HepG2 (cell line): ENCODE data around the gene ADARB2. TPM values are rescaled to one million over a fixed set of nuclear protein-coding genes. Genes with fewer than 3 reads are reported as not detected.
"Not testable (repeated sequence)": the region's sequence is repeated elsewhere in the genome, so short reads cannot be mapped to it uniquely, and the experiment has no call there.

Source experiments
- ATAC-seq: fragments of 200-7000 bp; cut with Tn5 transposase; 3 replicates; pipeline ENCODE4 v1.9.1; 2020; ENCODE audit warnings: mild to moderate bottlenecking, moderate library complexity
- BruUV-seq: library from RNA; stranded (reverse); fragments of 400-500 nt; replicated peaks from 2 replicates; lab custom pipeline; 2021; lab: Mats Ljungman, UMichigan
- CTCF ChIA-PET: fragments of 300-600 bp; formaldehyde crosslinking; extraction: SDS; loops from one replicate; lab custom pipeline; 2021; ENCODE audit warnings: low total read pairs, inconsistent platforms, low intra/inter-chr PET ratio; lab: Yijun Ruan, JAX
- POLR2A ChIA-PET: fragments of 350-600 bp; sonication (Branson Sonifier 250); formaldehyde crosslinking; loops from one replicate; lab custom pipeline; 2020; ENCODE audit warnings: antibody characterized with exemption, inconsistent platforms; lab: Yijun Ruan, JAX
- DNase-seq: peaks from one replicate; pipeline ENCODE4 v3.0.0-alpha.2; 2015; ENCODE audit warnings: low spot score
- FAIRE-seq: peaks from 3 replicates; lab custom pipeline; 2011; peaks lifted over from hg19 to GRCh38; lab: Jason Lieb, UNC
- H2AFZ ChIP-seq: one replicate; pipeline ENCODE4 v1.6.1; 2011; ENCODE audit warnings: low read length, inconsistent platforms
- H3K27ac ChIP-seq: fragments of 300-600 bp; 3 replicates; pipeline ENCODE4 v1.8.0; 2011; ENCODE audit warnings: mixed run types, mild to moderate bottlenecking, mixed read lengths, low read length, inconsistent platforms; ENCODE audit not compliant: insufficient read depth; ENCODE audit errors: extremely low read length
- H3K27me3 ChIP-seq, 2 experiments: fragments of 200-600 bp in 1 of 2; 2 replicates in 1 of 2; 3 replicates in 1 of 2; pipeline versions ENCODE4 v1.6.0 to v1.8.0; 2011; ENCODE audit warnings: low read length in 2 of 2, mild to moderate bottlenecking in 2 of 2, moderate library complexity in 2 of 2, inconsistent platforms in 1 of 2; ENCODE audit not compliant: insufficient read depth in 2 of 2, control insufficient read depth in 1 of 2
- H3K36me3 ChIP-seq, 2 experiments: fragments of 200-600 bp in 1 of 2; replicated peaks in 1 of 2; 2 replicates in 1 of 2; 3 replicates in 1 of 2; pipeline versions ENCODE4 v1.5.1 to v1.8.0; 2011; ENCODE audit warnings: low read length in 2 of 2, inconsistent platforms in 1 of 2; ENCODE audit not compliant: insufficient read depth in 2 of 2, control insufficient read depth in 1 of 2
- H3K4me1 ChIP-seq: 2 replicates; pipeline ENCODE4 v1.5.1; 2012; ENCODE audit warnings: low read length, inconsistent platforms; ENCODE audit not compliant: insufficient read depth
- H3K4me2 ChIP-seq: 2 replicates; pipeline ENCODE4 v1.6.0; 2011; ENCODE audit warnings: low read depth, low read length, inconsistent platforms
- H3K4me3 ChIP-seq, 3 experiments: fragments of 200-600 bp in 1 of 3; sonication (generic), shearing (Covaris generic) in 1 of 3; replicated peaks in 1 of 3; 2 replicates each; pipeline ENCODE4 v1.5.1; 2011 to 2016; ENCODE audit warnings: low read length in 3 of 3, inconsistent platforms in 2 of 3, low read depth in 2 of 3, mild to moderate bottlenecking in 2 of 3, control low read depth in 1 of 3, mixed read lengths in 1 of 3; ENCODE audit not compliant: insufficient read depth in 1 of 3
- H3K79me2 ChIP-seq: one replicate; pipeline ENCODE4 v1.6.1; 2011; ENCODE audit warnings: low read length, inconsistent platforms; ENCODE audit not compliant: insufficient read depth
- H3K9ac ChIP-seq: 2 replicates; pipeline ENCODE4 v1.6.0; 2011; ENCODE audit warnings: mild to moderate bottlenecking, low read depth, low read length, inconsistent platforms; ENCODE audit not compliant: insufficient read depth
- H3K9me3 ChIP-seq: 2 replicates; pipeline ENCODE4 v1.5.1; 2012; ENCODE audit warnings: mild to moderate bottlenecking, low read length
- H4K20me1 ChIP-seq: 2 replicates; pipeline ENCODE4 v1.6.0; 2011; ENCODE audit warnings: inconsistent platforms, mild to moderate bottlenecking, low read length, moderate library complexity; ENCODE audit not compliant: insufficient read depth
- GATAD1 ChIP-seq: IDR thresholded peaks from 2 replicates; pipeline ENCODE4 v1.6.1; 2016; ENCODE audit warnings: missing genetic modification reagents, missing compliant biosample characterization
- SMAD9 ChIP-seq: sonication (generic); formaldehyde crosslinking; IDR thresholded peaks from 2 replicates; pipeline ENCODE4 v1.5.1; 2020; ENCODE audit warnings: mild to moderate bottlenecking, missing genetic modification reagents
- ZNF83 ChIP-seq: sonication (generic); formaldehyde crosslinking; IDR thresholded peaks from 2 replicates; pipeline ENCODE4 v1.4.0; 2020; ENCODE audit warnings: missing genetic modification reagents, mild to moderate bottlenecking, borderline replicate concordance
- WGBS: methylation state at CpG from one replicate; pipeline ENCODE4 v1.1.6; 2017; ENCODE audit warnings: low lambda C conversion rate; 5-methylcytosine and 5-hydroxymethylcytosine counted together
- in situ Hi-C: cut with HindIII; loops from 2 replicates; pipeline ENCODE4 v1.10.0; 2017; ENCODE audit warnings: low pct_unique_long_range_greater_than_20kb; ENCODE audit not compliant: extremely low pct_ligation_motif_present
- intact Hi-C: fragments of 100-400 bp; cut with micrococcal nuclease; formaldehyde crosslinking; loops from one replicate; pipeline ENCODE4 v1.10.0; 2022; ENCODE audit not compliant: unreplicated experiment
- polyA plus RNA-seq, 8 experiments: library from polyadenylated mRNA; depleted of rRNA in 3 of 8; stranded (reverse) in 7 of 8; unstranded in 1 of 8; fragments of >200 nt; fragmentation: Illumina TruSeq in 4 of 8; extraction: Trizol in 4 of 8; gene quantifications; 2 replicates each; pipeline versions ENCODE4 v1.2.1 to v1.2.3, GENCODE V29; 2011 to 2016; ENCODE audit warnings: low read depth in 4 of 8, missing spikeins in 1 of 8, mixed read lengths in 1 of 8; ENCODE audit not compliant: insufficient read depth in 1 of 8
- total RNA-seq, 5 experiments: library from RNA; depleted of rRNA; stranded (reverse); fragments of >200 nt; fragmentation: Illumina TruSeq; extraction: Trizol; gene quantifications; 2 replicates each; pipeline ENCODE4 v1.2.3, GENCODE V29; 2016; ENCODE audit warnings: low read depth in 1 of 5
- TF ChIP-seq, protein P1 (sequence below): sonication (generic); formaldehyde crosslinking; IDR thresholded peaks from 2 replicates; pipeline ENCODE4 v1.8.0; 2022; ENCODE audit warnings: missing genetic modification reagents, mild to moderate bottlenecking, inconsistent platforms, borderline replicate concordance

Gene ADARB2
- total and polyA plus RNA-seq, 2 of the 13 experiments (the other 11 are each of a cell fraction or from before 2014, with no cell fraction given) = not detected

DNA sequence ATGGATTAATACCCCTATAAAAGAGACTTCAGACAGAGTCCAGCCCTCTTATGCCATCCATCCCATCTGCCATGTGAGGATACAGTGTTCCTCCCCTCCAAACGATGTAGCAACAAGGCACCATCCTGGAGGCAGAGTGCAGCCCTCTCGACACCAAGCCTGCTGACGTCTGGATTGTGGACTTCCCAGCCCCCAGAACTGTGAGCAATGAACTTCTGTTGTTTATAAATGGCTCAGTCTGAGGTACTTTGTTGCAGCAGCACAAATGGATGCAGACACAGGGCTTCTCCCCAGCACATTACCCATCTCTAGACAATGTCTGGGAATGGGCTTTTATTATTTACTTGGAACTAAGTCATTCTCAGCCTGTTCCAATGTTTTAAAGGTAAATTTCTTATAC lies 485.6 kb downstream of the ADARB2 start (continued):
- no peak for TF ChIP-seq ZNF83
- TF ChIP-seq SMAD9 (CRISPR knock-in tag) = no peak
- TF ChIP-seq, all 625 proteins: peak for 0

DNA sequence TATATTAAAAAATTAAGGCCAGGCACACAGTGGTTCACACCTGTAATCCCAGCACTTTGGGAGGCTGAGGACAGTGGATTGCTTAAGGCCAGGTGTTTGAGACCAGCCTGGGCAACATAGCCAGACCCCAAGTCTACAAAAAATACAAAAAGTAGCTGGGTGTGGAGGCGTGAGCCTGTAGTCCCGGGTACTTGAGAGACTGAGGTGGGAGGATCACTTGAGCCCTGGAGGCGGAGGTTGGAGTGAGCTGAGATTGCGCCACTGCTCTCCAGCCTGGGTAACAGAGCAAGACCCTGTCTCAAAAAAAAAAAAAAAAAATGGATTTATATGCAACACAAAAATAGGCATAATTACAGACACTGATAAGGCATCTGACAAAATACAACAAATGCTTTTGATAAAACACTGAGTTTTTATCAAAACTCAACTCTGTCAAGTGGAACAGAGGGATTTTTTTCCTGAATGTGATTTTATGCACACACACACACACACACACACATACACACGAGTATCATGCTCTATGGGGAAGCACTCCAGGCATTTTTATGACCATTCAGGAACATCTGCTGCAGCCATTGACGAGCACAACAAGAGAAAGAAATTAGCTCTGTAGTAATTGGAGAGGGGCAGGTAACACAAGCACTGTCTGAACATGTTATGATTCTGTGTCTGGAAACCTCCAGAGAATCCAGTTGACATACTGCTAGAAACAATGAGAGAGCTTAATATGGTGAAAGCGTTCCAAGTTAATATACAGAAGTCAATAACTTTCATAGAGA lies 488.0 kb downstream of the ADARB2 start:
- H3K9ac ChIP-seq = no peak overlapping the region
- ChIA-PET CTCF (no interaction called here), POLR2A (no interaction called here)
- H3K79me2 ChIP-seq = no peaks in the 10 kb centered on the region
- no TSS peak for BruUV-seq
- no peak overlapping the region for H3K4me3 ChIP-seq
- H3K27me3 ChIP-seq = peaks cover 0 to 27% of the 10 kb centered on the region in 2 experiments; a peak in 4 of 5 replicates
- no peak overlapping the region for H3K27ac ChIP-seq
- H3K9me3 ChIP-seq = no peaks in the 10 kb centered on the region
- WGBS = 22% methylated on average over 7 of the region's 7 CpGs
- H4K20me1 ChIP-seq = no peaks in the 10 kb centered on the region
- no peaks in the 10 kb centered on the region for H3K4me1 ChIP-seq
- no peaks in the 10 kb centered on the region for H3K36me3 ChIP-seq
- intact Hi-C loops (no loop called here), in situ Hi-C loops (no loop called here)
- H2AFZ ChIP-seq = no peak overlapping the region
- ATAC-seq (no peak), DNase-seq (no peak)
- no peak overlapping the region for H3K4me2 ChIP-seq
- TF ChIP-seq, protein P1, sequence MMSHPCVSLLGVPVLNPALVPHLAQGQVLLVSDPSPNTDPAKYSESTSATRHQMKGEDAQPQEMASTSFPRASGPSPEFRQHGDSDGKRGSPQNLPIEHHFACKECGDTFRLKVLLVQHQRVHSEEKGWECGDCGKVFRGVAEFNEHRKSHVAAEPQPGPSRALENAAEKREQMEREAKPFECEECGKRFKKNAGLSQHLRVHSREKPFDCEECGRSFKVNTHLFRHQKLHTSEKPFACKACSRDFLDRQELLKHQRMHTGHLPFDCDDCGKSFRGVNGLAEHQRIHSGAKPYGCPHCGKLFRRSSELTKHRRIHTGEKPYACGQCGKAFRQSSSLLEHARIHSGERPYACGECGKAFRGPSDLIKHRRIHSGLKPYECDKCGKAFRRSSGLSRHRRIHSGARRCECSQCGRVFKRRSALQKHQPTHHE = no peak
- TF ChIP-seq GATAD1 = no peak
- TF ChIP-seq, all 625 proteins: peak for 0
- no peak for FAIRE-seq

GRCh38 chr10:1248262-1248630 lies 489.1 kb downstream of the ADARB2 start:
- H3K4me1 ChIP-seq, H3K27ac ChIP-seq, FAIRE-seq, H3K36me3 ChIP-seq, H3K9me3 ChIP-seq, DNase-seq, ATAC-seq, CTCF ChIA-PET, in situ Hi-C loops, H3K79me2 ChIP-seq, POLR2A ChIA-PET, intact Hi-C loops, H3K4me3 ChIP-seq, H3K4me2 ChIP-seq, H2AFZ ChIP-seq, H3K9ac ChIP-seq, H4K20me1 ChIP-seq, BruUV-seq: not testable (repeated sequence)
- H3K27me3 ChIP-seq = peaks cover 4 to 37% of the 10 kb centered on the region in 2 experiments
- 0% methylated on average over 1 of the region's 13 CpGs for WGBS
